Activated CD4-positive, alpha-beta T cell treated with anti-CD3 and anti-CD28 coated beads for 24 hours (primary cell): Measurements from ENCODE around the gene LSM10.

Source experiments
- DNase-seq, 2 donors: peaks; one replicate each; pipeline ENCODE4 v3.0.0-alpha.2; 2020; ENCODE audit warnings: low read depth in 2 of 2

LSM10 gene

GRCh38 chr1:36397378-36398230 lies at the start of gene LSM10:
LSM10 (minus strand) TSS chr1:36397908; CDS start chr1:36394129, 3,779 bp downstream.
- peak; percentile 81 to 90 for DNase-seq

GRCh38 chr1:36447450-36447849 lies 49.7 kb upstream of the LSM10 start:
- no peak for DNase-seq

- no peak for DNase-seq
Measured at GRCh38 chr1:36446746-36447145, 49.0 kb upstream of the LSM10 start.

GRCh38 chr1:36446271-36446670 lies 48.6 kb upstream of the LSM10 start:
- no peak for DNase-seq

DNA sequence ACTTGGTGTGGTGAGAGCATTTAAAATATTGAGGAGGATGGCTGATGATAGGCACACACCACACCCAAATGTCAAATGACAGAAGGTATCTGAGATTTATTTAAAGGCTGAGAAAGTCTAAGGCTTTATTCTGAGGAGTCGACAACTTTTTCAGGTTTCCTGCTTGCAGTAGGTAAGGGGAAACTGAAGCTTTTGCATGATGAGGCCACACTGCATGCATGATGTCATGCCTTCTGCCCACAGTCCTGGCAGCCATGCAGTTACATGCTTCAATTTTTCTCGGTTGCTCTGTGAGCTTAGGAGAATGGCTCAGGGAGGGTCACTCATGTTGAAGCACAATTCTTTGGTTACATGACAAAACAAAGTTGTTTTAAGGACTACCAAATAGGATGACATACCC lies 45.6 kb upstream of the LSM10 start:
- DNase-seq, result no peak

GRCh38 chr1:36442337-36442736 lies 44.6 kb upstream of the LSM10 start:
- no peak for DNase-seq

GRCh38 chr1:36440646-36441045 lies 42.9 kb upstream of the LSM10 start:
- no peak for DNase-seq

- no peak for DNase-seq
Measured at GRCh38 chr1:36440044-36440443, 42.3 kb upstream of the LSM10 start.

DNA sequence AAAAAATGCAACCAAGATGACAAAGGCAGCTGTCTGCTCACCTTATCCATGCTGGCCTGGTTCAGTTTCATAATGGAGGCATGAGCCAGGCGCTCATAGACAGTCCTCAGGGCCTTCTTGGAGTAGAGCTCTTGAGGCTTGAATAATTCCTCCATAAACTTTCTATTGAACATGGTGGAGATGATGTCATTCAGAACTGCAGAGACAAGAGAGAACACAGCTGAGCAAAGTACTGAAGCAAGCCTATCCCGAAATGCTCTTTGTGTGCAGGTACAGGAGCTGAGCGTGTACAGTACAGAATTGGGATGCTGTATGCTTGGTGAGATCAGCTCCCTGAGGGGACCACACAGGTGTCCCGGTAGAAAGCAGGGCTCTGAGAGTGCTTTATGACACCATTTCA lies 41.0 kb upstream of the LSM10 start:
- no peak for DNase-seq

GRCh38 chr1:36436821-36437220 lies 39.1 kb upstream of the LSM10 start:
- DNase-seq, result no peak

- no peak for DNase-seq
Measured at GRCh38 chr1:36433102-36433501, 35.4 kb upstream of the LSM10 start.

DNA sequence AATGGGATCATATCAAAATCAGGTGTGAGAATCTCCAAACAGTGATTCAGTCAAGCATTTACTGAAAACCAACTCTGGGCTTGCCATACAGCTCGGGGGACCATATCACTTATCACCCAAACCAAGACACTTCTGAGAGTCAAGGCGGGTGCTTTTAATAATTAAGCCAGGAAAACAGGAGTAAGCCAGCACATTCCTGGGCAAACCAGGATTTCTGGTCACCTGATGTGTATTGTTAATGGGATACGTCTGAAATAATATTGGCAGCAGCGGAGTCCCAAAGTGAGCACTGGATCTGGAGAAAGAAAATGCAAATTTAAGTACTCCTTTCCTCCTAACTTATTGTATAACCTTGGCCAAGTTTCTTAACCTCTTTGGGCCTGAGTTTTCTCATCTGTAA lies 34.9 kb upstream of the LSM10 start:
- no peak for DNase-seq

- DNase-seq, result no peak
Measured at GRCh38 chr1:36425791-36426190, 28.1 kb upstream of the LSM10 start.

DNA sequence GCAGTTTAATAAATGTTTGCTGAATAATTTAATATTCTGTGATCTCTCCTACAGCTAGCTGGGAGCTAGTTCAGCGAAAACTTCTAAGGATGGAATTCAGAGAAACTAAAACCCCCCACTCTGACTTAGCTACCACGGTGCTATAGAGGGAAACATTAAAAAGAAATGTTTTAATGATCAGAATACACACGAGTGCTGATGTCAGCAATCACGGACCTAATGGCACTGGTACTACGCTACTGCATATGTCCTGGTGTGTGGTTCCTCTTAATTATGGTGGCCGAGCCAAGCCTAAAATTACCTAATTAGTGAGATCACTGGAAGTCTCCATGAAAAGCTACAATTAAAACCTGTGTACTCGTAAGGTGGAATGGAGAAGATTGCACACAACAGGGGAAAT lies 23.9 kb upstream of the LSM10 start:
- no peak for DNase-seq

DNA sequence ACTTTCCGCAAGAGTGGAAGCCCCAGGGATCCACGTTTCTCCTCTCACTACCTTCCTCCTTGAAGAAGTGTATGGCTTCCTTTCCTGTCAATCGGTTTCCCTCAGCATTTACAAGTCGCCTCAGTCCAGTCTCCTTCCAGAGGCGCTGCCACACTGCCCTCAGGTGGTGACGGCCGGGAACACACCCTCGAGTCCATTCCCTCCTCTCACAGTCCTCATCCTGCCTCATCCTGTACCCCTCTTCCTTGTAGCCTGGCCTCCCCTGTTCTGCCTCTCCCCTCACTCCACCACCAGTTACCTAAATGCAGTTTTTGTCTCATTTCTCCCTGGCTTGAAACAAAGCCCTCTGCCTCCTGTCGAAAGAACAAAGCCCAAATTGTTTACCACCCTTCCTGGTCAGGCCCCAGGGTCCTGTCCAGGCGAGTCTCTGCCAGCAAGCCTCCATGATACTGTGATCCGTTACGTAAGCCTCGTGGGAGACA lies 23.2 kb upstream of the LSM10 start:
- peak; percentile 92 to 96 for DNase-seq

- DNase-seq, result no peak
Measured at GRCh38 chr1:36420409-36420808, 22.7 kb upstream of the LSM10 start.

DNA sequence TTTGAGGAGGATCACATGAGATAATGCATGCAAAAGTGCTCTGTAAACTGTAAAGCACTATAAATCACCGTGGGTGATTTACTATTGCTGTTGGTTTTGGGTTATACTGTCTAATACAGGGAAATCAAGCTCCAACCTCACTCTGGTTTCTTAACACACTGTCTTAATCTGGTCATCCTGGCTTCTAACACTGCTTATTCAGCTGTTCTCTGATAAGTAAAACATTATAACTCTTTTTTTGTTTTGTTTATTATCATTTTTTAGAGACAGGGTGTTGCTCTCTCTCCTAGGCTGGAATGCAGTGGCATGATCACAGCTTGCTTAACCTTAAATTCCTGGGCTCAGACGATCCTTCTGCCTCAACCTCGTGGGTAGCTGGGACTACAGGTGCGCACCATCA lies 21.9 kb upstream of the LSM10 start:
- no peak for DNase-seq

GRCh38 chr1:36419140-36419539 lies 21.4 kb upstream of the LSM10 start:
- DNase-seq, result no peak

GRCh38 chr1:36417931-36418330 lies 20.2 kb upstream of the LSM10 start:
- DNase-seq, result no peak

GRCh38 chr1:36415661-36416326 lies 18.1 kb upstream of the LSM10 start:
- no peak for DNase-seq

DNA sequence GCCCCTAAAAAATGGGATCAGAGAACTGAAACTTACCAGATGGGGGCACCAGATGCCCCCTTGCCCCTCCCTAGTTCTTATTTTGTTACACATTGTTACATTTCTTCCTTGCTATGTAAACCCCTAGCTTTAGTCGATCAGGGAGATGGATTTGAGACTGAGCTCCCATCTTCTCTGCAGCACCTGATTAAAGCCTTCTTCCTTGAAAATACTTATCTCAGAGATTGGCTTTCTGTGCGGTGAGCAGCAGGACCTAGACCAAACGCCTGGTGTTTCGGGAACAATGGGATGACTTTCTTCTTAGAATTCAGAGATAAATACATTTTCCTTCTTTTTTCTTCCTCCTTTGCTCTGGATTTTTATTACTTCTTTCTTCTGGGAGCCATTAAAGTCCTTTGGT lies 16.7 kb upstream of the LSM10 start:
- DNase-seq, result no peak

GRCh38 chr1:36411674-36412648 lies 14.3 kb upstream of the LSM10 start:
- peak in 1 of 2 donors; percentile 22 for DNase-seq
